GM18867 (cell line): Measurements from ENCODE around the gene XAGE1A.
"Not testable (repeated sequence)": the region's sequence is repeated elsewhere in the genome, so short reads cannot be mapped to it uniquely, and the experiment has no call there.

Experiments
- ATAC-seq: cut with Tn5 transposase; IDR thresholded peaks from one replicate; pipeline ENCODE4 v1.9.1; 2021; ENCODE audit warnings: mild to moderate bottlenecking, moderate library complexity; ENCODE audit not compliant: unreplicated experiment

Gene XAGE1A, protein sequence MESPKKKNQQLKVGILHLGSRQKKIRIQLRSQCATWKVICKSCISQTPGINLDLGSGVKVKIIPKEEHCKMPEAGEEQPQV

DNA sequence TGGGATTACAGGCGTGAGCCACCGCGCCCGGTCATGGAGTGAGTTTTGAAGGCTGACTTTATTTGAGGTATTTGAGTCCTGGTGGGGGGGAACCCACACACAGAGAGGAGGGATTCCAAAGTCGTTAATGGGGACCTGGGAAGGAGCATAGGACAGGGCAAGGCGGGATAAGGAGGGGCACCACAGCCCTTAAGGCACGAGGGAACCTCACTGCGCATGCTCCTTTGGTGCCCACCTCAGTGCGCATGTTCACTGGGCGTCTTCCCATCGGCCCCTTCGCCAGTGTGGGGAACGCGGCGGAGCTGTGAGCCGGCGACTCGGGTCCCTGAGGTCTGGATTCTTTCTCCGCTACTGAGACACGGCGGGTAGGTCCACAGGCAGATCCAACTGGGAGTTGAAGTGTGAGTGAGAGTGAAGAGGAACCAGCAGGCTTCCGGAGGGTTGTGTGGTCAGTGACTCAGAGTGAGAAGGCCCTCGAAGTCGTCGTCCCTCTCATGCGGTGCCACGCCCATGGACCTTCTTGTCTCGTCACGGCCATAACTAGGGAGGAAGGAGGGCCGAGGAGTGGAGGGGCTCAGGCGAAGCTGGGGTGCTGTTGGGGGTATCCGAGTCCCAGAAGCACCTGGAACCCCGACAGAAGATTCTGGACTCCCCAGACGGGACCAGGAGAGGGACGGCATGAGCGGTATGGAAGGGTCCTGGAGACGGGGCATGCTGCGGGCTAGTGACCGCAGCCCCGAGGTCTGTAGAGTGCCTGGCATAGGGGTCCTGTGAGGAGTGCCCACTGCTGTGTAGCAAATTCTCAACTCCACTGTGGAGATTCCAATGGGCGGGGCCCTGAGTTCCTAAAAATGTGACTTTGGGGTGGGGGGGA is at the start of gene XAGE1A:
Gene XAGE1A (plus strand): TSS at position 264 of the 874 bp plus-strand sequence. CDS start 1,554 bp downstream, outside the sequence.
- not testable (repeated sequence) for ATAC-seq

DNA sequence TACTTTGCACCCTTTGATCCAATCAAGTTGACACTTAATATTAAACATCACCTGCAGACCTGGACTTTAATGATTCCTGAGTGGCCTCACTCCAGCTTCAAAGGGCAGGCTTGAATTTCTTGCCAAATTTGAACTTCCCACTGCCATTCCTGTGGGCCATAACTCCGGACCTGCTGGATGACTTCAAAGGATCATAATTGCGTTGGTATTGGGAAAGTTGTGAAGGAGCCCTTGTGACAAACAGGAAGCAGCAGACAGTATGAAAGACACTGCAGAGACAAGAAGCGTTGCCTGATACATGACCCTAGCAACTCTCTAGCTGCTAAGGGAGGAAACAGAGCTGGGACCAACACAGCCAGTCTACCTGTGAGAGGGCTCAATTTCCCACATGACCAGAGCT is 43.6 kb upstream of the XAGE1A start:
- ATAC-seq: not testable (repeated sequence)

DNA sequence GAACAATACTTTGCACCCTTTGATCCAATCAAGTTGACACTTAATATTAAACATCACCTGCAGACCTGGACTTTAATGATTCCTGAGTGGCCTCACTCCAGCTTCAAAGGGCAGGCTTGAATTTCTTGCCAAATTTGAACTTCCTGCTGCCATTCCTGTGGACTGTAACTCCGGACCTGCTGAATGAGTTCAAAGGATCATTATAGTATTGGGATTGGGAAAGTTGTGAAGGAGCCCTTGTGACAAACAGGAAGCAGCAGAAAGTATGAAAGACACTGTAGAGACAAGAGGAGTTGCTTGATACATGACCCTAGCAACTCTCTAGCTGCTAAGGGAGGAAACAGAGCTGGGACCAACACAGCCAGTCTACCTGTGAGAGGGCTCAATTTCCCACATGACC is 24.3 kb upstream of the XAGE1A start:
- not testable (repeated sequence) for ATAC-seq

DNA sequence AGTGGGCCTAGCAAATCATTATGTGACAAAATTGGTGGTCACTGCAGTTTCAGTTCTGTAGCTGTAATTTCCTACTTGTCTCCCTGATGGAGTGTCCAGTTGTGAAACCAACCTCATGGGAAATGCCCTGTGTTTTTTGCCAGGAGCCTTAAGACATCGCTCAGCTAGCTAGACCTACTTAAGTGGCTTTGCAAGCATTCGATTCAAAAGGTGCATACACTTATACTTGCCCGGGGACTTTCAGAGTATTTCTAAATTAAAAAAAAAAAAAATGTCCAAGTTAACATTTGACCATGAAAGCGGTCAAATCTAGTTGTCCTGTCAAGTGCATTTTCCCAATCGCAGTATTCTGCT is 788 bp downstream of the XAGE1A start:
- ATAC-seq: not testable (repeated sequence)

DNA sequence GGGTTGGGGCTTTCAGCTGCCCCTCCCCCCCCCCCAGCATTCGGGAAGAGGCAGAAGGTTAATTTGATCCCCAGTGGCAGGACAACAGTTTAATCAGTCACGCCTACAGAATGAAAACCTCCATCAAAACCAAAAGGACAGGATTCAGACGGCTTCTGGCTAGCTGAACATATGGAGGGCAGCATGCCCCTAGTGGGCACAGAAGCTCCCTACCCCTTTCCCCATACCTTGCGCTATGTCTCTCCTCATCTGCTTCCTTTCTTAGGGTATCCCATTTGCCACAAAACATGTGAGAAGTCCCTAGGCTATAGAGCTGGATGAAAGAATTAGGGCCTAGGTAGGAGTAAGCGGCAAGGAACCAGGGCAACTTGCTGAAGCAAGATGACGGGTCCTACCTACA is 5.8 kb downstream of the XAGE1A start:
- not testable (repeated sequence) for ATAC-seq

DNA sequence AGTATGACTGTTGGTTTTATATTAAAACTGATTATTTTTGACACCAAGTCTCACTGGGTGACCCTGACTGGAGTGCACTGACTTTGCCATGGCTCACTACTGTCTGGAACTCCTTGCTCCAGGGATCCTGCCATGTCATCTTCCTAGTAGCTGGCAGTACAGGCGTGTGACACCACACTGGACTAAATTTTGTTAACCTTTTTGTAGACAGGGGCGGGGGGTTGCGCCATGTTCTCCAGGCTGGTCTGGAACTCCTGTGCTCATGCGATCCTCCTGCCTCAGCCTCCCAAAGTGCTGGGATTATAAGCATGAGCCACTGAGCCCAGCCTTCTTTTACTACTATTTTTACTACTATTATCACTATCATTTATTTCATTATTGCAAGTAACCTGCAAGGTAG is 8.9 kb downstream of the XAGE1A start:
- no peak for ATAC-seq

DNA sequence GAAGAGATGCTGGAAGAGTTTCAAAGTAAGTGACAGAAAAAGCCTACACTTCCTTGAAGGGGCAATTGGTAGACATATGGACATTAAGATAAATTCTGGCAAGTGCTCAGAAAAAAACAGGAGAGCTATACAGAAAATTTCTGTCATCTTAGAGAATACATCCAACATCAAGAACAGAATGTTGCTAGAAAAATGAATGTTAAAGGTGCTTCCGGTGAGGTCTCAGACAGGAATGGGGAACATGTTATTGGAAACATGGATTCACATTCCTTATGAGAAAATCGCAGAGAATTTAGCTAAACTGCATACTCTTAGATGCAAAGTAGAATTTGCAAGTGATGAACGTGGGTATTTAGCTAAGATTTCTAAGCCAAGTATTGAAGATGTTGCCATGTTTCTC is 11.7 kb downstream of the XAGE1A start:
- ATAC-seq: no peak

DNA sequence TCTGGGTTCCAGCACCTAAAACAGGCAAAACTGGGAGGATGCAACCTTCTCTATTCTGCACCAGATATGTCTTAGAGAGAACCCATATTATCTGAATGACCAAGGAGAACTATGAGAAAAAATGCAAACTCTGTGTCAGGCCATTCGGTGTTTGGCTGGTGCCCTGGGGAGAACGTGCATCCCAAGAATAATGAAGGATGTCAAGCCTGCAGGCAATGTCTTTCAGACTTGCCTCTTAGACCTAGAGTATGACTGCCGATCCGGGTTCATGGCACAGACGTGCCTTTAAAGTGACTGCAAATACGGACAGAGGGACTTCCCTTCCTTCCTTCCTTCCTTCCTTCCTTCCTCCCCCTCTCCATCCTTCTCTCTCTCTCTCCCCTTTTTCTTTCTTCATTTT is 14.3 kb downstream of the XAGE1A start:
- no peak for ATAC-seq

DNA sequence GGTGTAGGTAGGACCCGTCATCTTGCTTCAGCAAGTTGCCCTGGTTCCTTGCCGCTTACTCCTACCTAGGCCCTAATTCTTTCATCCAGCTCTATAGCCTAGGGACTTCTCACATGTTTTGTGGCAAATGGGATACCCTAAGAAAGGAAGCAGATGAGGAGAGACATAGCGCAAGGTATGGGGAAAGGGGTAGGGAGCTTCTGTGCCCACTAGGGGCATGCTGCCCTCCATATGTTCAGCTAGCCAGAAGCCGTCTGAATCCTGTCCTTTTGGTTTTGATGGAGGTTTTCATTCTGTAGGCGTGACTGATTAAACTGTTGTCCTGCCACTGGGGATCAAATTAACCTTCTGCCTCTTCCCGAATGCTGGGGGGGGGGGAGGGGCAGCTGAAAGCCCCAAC is 15.5 kb downstream of the XAGE1A start:
- ATAC-seq: not testable (repeated sequence)

DNA sequence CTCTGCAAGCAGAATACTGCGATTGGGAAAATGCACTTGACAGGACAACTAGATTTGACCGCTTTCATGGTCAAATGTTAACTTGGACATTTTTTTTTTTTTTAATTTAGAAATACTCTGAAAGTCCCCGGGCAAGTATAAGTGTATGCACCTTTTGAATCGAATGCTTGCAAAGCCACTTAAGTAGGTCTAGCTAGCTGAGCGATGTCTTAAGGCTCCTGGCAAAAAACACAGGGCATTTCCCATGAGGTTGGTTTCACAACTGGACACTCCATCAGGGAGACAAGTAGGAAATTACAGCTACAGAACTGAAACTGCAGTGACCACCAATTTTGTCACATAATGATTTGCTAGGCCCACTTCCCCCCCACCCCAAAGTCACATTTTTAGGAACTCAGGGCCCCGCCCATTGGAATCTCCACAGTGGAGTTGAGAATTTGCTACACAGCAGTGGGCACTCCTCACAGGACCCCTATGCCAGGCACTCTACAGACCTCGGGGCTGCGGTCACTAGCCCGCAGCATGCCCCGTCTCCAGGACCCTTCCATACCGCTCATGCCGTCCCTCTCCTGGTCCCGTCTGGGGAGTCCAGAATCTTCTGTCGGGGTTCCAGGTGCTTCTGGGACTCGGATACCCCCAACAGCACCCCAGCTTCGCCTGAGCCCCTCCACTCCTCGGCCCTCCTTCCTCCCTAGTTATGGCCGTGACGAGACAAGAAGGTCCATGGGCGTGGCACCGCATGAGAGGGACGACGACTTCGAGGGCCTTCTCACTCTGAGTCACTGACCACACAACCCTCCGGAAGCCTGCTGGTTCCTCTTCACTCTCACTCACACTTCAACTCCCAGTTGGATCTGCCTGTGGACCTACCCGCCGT is 20.7 kb downstream of the XAGE1A start:
- not testable (repeated sequence) for ATAC-seq

DNA sequence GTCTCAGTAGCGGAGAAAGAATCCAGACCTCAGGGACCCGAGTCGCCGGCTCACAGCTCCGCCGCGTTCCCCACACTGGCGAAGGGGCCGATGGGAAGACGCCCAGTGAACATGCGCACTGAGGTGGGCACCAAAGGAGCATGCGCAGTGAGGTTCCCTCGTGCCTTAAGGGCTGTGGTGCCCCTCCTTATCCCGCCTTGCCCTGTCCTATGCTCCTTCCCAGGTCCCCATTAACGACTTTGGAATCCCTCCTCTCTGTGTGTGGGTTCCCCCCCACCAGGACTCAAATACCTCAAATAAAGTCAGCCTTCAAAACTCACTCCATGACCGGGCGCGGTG is 21.3 kb downstream of the XAGE1A start, which contains the start of gene XAGE1B:
Gene XAGE1B (minus strand): TSS at position 77 of the 339 bp plus-strand sequence. CDS start 1,536 bp downstream, outside the sequence.
- ATAC-seq: not testable (repeated sequence)

DNA sequence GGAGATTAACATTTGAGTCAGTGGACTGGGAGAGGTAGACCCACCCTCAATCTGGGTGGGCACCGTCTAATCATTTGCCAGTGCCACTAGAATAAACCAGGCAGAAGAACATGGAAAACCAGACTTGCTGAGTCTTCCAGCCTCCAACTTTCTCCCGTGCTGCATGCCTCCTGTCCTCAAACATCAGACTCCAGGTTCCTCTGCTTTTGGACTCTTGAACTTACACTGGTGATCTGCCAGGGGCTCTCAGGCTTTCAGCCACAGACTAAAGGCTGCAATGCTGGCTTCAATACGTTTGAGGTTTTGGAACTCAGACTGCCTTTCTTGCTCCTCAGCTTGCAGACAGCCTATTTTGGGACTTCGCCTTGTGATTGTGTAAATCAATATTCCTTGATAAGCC is 45.4 kb downstream of the XAGE1A start:
- not testable (repeated sequence) for ATAC-seq

DNA sequence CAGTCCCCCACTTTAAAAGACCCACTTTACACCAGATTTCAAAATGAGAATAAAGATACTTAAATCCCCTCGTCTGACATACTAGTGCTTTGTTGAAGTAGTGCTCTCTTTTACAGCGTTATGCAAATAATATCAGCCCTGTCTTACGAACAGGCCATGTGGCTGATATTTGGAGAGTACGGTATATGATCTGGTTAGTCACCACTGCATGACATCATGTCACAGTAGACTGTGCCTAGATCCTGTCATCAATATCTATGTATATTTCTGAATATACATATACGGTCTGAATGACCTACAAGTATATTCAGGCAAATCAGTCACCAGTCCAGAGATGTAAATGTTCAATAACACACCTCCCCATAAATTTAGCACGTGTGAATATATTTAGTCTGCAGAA is 46.7 kb downstream of the XAGE1A start:
- no peak for ATAC-seq

DNA sequence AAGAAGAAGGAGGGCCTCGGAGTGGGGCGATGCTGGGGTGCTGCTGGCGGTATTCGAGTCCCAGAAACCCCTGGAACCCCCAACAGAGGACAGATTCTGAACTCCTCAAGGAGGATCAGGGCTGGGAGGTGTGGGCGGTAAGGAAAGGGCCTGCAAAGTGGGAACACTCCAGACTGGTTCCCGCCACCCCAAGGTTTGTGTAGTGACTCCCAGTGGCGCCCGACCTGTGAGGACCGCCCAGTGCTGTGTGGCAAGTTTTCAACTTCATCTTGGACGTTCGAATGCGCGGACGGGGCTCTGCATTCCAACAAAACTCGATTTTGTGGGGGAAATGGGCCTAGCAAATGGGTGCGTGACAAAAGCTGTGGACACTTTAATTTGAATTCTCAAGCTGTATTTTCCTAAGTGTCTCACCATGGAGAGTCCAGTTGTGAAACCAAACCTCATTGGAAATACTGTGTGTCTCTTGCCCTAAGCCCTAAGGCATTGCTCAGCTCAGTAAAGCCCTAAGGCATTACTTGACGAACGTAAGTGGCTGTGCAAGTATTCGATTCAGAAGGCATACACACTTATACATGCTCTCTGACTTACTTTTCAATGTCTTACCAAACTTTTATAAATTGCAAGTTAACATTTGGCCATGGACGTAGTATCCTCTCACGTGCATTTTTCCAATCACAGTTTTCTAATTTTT is 48.7 kb downstream of the XAGE1A start:
- ATAC-seq: no peak

DNA sequence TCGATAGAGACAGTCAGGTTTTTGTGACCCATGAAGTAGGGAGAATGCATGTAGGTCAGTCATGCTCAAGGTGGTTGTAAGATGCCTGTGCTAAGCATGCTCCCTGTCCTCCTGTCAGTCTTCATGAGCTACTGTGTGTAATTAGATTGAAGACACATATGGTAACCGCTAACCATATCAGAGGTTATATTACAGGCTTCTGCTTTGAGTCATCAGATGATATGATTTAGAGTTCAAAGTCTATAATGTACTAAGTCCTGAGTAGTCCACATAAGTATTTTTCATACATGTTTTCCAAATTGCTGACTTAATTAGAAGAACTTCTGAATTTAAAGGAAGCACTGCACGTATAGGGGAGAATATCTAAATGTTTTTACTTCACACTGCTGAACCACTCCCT is 53.2 kb downstream of the XAGE1A start:
- not testable (repeated sequence) for ATAC-seq
